GM19025 (cell line): ENCODE measurements around the gene CUEDC1.

Experiments
- ATAC-seq: cut with Tn5 transposase; IDR thresholded peaks from one replicate; pipeline ENCODE4 v1.9.1; 2021; ENCODE audit warnings: mild to moderate bottlenecking, low read depth, moderate library complexity; ENCODE audit not compliant: unreplicated experiment

CUEDC1 gene

GRCh38 chr17:57885148-57885915 lies 69.9 kb downstream of the CUEDC1 start:
- ATAC-seq, result no peak

DNA sequence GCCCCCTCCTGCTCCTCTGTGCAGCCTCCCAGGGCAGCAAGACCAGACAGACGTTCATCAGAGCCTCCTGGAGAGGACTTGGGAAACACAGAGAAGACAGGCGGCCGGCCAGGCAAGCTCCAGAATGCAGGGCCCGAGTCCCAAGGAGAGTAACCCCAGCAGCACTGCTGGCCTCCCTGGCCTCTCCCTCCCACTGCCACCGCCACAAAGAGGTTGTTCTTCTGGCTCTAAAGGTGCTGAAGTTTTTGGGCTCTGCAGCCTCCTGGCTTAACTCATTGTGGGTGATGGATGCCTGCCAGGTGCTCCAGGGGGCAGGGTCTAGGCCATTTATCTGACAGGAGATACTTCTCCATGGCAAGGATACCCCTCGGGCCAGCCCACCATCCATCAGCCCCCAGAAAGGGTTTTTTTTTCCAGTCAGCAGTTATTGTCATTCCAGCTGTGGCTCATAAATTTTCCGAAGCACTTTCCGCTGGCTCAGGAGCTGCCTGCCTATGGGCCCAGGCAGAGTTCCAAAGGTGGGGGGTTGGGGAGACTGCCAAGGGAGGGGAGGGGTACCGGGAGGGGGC lies 73.3 kb downstream of the CUEDC1 start:
- no peak for ATAC-seq

DNA sequence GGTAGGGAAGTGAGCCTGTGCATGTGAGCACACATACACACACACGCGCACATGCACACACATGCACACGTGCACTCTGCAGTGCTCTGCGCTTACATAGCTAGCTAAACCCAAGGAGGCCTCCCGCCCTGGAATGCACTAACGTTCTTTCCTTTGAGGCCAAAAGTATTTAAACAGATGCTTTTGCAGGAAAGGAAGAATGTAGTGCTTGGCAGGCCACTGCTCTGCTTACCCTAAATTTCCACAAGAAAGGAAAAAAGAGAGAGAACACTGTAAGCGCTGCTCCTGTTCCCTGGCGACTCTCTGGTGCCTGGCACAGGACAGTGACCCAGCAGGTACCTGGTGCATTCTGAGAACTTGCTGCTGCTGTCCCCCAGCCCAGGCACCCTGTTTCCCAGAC lies 74.1 kb downstream of the CUEDC1 start:
- ATAC-seq, result no peak

DNA sequence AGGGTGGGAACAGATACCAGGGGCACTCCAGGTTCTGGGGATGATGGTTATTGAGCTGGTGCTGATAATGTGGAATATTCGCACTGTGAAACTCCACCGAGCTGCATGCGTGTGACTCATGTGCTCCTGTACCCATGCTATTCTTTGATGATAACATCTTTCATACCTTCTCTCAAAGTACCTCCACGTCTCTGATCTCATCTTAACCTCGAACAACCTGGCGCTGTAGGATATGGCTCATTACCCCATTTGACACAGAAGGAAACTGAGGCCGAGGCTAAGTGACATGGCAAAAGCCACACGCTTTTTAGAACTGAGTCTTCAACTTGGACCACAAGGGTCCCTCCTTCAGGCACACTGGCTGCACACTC lies 75.1 kb downstream of the CUEDC1 start:
- no peak for ATAC-seq

DNA sequence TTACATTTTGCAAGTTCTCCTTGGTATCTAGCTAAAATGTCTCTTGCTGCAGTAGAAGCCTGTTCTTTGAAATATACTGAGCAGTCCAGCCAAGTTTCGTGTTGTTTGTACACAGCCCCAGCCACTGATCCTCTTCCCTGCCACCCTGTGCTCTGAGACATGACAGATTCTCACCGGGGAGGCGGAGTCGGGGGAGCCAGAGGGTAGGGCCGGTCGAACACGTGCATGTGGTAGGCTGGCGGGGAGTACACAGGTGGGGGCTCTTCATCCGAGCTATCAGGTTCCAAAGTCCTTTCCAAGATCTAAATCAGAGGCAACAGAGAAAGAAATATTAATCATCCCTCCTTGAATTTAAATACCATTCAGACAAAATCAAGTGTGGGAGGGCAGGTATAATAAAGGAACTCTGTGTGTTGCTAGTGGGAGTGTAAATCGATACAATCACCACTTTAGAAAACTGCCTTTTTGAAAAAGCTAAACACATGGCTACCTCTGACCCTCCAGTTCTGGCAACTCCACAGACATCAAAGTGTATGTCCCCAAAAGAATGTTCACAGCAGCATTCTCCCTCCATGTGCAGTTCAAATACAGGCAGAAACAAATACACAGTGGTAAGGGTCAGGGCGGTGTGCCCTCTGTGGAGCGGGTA lies 75.7 kb downstream of the CUEDC1 start:
- ATAC-seq, result no peak

DNA sequence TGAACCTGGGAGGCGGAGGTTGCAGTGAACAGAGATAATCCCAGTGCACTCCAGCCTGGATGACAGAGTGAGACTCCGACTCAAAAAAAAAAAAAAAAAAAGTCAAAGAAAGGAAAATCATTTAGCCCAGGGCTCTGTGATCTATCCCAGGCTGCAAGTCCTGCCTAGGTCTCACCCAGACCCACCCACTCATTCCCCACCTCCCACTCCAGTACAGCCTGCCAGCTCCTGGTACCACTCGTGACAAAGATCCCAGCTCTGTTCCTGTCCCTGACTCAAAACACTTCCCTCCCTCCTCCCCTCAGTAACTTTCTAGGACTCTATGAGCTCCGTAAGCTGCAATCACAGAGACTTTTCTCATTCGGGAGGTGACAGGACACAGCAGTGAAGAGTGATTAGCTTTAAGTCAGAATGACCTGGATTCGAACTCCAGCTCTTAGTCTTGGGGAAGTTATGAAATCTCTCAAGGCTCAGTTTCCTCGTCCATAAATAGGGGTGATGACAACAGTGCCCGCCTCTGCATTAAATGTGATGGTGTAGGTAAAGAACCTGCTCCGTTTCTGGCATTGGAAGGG lies 77.3 kb downstream of the CUEDC1 start:
- no peak for ATAC-seq

- ATAC-seq, result no peak
These were observed 78.4 kb downstream of the CUEDC1 start for GRCh38 chr17:57876866-57877237.

DNA sequence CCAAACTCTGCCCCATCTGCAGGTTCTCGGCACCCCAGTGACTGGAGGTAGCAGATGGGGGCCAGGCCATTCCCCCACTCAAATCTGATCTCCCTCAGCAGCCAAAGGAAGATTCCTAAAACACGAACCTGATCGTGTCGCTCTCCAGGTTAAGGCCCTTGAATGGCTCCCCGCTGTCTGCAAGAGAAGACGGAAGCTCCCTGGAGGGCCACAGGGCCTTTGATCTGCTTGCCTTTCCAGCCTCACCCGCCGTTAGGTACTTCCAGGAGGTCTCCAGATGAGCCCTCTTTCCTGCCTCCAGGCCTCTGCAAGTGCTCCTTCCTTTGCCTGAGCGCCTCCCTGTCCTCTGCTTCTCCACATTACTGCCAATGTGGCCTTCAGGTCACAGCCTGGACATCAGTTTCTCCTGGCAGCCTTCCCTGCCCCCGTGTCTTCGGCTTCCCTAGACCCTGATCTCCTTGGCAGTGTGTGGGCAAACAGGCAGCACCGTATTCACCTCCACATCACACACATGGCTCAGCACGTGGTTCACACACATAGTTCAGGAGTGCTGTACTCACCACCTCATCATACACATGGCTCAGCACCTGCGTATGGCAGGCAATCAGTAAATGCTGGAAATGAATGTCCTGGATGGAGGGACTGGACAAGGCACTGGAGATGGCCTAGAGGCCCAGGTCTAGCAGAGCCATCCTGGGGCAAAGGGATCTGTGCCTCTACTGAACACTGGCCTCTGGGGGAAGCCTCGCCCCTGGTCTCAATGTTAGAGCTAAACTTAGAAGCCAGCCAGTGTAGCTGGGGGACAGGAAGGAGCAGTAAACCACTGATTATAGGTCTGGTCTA lies 79.0 kb downstream of the CUEDC1 start:
- ATAC-seq, result no peak

DNA sequence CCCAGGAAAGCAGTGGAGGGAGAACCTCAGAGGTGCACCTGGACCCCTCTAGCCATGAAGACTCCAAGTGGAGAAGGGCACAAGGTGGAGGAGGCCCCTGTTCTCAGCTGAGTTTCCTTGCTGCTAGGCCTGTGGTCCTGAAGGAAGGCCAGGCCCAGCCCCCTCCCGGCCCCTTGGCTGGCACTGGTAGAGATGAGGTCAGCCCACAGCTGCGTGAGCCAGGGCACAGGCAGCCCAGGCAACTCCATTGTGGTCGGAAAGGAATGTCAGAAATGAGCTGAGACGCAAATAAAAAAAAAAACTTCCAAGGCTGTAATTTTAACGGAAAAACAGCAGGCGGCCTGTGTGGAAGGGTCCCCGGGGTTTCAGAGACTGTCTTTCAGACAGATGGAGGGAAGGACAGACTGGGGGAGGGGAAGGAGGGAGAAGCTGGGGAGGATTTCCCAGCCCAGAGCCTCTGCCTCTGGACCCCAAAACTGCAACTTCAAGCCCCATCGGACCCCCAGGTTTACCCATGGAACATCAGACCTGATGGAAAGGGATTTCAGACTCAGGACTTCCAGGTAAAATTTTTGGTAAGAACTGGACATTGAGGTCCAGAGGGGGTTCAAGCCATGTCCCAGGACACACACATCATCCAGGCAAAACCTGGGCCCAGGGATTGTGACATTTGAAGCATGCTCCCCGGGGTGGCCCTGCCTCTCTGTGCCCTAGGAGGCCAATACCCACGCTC lies 79.8 kb downstream of the CUEDC1 start:
- no peak for ATAC-seq

- no peak for ATAC-seq
These were observed 80.5 kb downstream of the CUEDC1 start for GRCh38 chr17:57874434-57875289.

DNA sequence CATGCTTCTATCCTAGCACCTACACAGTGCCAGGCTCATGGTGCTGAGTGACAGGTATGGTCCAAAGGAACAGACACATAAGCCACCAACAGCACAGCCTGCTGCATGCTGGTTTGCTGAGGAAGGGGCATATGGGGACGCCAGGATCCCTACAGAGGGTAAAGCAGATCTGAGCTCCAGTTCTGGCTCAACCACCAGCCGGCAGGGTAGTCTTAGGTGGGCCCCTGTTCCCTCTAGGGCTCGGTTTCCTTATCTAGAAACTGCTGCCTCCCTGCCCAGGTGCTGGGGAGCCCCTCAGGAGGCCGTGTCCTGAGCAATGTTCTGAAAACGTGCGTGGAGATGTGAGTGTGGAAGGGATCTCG lies 81.2 kb downstream of the CUEDC1 start:
- no peak for ATAC-seq

DNA sequence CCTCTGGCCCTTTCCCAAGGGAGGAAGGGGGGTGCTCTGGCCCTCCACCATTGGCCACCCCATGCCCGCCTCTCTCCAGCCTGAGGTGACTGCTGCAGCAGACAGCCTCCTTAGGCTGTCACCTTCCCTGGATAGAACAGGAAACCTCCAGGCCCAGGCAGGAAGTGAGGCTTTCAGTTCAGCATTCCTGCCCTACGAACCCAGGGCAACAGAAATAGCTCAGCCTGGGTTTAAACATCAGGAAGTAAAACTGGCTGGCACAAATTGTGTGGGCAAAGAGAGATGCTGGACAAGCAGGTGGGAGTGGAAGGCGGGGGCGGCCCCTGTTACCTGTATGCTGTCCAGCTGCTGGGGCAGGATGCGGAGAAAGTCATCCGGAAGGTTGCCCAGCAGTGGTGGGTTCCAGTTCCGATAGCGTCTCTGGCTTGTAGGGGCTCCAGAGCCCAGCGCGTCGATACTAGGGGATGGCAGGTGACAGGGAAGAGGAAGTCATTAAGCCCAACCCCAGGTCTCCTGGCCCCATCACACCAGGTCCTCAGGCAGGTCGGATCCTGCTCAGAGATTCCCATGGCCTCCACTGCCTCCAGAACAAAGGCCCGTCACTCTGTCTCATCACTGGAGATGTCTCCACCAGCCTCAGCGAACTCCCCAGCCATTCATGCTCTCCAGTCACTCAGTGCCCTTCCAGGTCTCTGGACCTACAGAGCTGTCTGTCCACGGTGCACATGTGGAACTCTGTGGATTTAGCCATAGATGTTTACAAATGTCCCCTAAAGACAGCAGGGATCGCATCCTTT lies 81.8 kb downstream of the CUEDC1 start:
- no peak for ATAC-seq

DNA sequence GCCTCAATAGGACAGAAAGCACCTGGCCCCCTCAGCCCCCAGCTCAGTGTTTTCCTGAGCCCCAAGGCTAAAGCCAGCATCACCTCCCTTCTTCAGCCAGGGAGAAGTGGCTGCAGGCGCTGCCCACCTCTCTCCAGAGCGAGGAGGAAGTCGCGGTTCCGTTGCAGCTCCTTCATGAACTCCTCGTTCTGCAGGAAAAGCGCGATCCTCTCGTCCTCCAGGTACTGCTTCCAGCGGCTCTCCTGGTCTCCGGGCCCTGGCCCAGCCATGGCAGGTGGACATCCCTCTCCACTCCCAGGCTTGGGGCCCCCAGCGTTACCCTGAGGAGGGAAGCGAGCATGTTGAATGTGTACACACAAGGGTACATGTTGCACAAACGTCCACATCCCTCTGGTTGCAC lies 82.7 kb downstream of the CUEDC1 start:
- ATAC-seq, result no peak

GRCh38 chr17:57871863-57872262 lies 83.3 kb downstream of the CUEDC1 start:
- ATAC-seq, result no peak

- no peak for ATAC-seq
These were observed 84.1 kb downstream of the CUEDC1 start for GRCh38 chr17:57871155-57871554.

DNA sequence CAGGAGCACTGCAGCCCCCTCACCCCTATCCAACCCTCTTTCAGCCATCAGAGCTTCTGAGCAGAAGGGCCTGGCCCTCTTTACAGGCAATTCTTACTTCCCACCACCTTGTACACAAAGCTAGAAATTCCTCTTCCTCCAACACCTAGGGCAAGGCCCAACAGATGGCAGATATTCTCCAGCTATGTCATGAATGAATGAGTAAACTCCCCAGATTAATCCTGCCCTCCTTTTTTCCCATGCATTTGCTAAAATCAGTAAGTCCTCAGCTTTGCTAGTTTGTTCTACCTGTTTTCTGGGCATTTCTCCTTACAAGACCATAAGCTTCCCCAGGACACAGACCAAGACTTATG lies 85.0 kb downstream of the CUEDC1 start:
- ATAC-seq, result no peak

DNA sequence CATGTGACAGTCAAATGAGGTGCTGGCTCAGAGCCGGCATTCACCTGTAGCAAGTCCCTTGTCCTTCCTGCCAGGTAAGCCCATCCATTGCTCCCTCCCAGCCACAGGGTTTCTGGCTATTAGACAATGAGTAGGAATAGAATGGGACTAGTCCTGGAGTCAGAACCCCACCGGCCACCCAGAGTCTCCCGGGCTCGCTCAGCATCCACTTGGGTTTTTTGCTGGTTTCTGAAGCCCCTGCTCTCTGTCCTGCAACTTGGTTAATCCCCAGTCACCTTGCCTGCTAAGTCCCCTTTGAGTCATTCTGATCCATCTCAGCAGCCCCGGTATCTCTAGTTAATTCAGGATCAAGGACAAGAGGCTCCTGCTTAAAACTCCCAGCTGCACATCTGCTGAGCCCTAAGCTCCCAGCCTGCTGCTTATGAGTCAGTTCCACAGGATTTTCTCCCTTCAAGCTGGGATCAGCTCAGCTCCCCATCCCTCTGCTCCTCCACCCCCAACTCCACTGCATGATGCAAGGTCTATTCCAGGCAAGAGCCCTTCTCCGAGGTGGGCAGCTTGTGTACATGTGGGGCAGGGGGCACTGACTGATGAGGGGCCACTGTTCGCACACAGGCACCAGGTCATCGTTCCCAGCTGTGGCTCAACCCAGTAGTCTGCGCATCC lies 85.5 kb downstream of the CUEDC1 start:
- ATAC-seq, result no peak
